GM18511 (cell line): ENCODE results near the gene PRKN.
A peak's percentile ranks its signal among the peaks of the same experiment; 100 is the strongest.

Experiments used
- ATAC-seq: cut with Tn5 transposase; IDR thresholded peaks from one replicate; pipeline ENCODE4 v1.9.1; 2021; ENCODE audit warnings: mild to moderate bottlenecking, moderate library complexity; ENCODE audit not compliant: unreplicated experiment

PRKN gene

GRCh38 chr6:162200945-162201690 lies 526.4 kb downstream of the PRKN start:
- no peak for ATAC-seq

GRCh38 chr6:162200041-162200440 lies 527.5 kb downstream of the PRKN start:
- no peak for ATAC-seq

- ATAC-seq = no peak
These were observed 528.6 kb downstream of the PRKN start for GRCh38 chr6:162198925-162199324.

GRCh38 chr6:162198076-162198475 lies 529.5 kb downstream of the PRKN start:
- ATAC-seq = no peak

- no peak for ATAC-seq
These were observed 532.1 kb downstream of the PRKN start for GRCh38 chr6:162195441-162195840.

- no peak for ATAC-seq
These were observed 536.6 kb downstream of the PRKN start for GRCh38 chr6:162190981-162191380.

- ATAC-seq = no peak
These were observed 540.2 kb downstream of the PRKN start for GRCh38 chr6:162187168-162187935.

- ATAC-seq = no peak
These were observed 543.1 kb downstream of the PRKN start for GRCh38 chr6:162184465-162184864.

GRCh38 chr6:162181741-162182401 lies 545.7 kb downstream of the PRKN start:
- ATAC-seq = no peak

GRCh38 chr6:162181111-162181510 lies 546.5 kb downstream of the PRKN start:
- no peak for ATAC-seq

- ATAC-seq = no peak
These were observed 548.2 kb downstream of the PRKN start for GRCh38 chr6:162179196-162179951.

GRCh38 chr6:162178666-162179065 lies 548.9 kb downstream of the PRKN start:
- ATAC-seq = no peak

- no peak for ATAC-seq
These were observed 549.3 kb downstream of the PRKN start for GRCh38 chr6:162178266-162178665.

- no peak for ATAC-seq
These were observed 549.8 kb downstream of the PRKN start for GRCh38 chr6:162177746-162178145.

- no peak for ATAC-seq
These were observed 554.1 kb downstream of the PRKN start for GRCh38 chr6:162173466-162173865.

GRCh38 chr6:162165479-162165878 lies 562.1 kb downstream of the PRKN start:
- ATAC-seq = no peak

- ATAC-seq = peak; percentile 55
These were observed 570.2 kb downstream of the PRKN start for GRCh38 chr6:162157167-162157870.

- no peak for ATAC-seq
These were observed 571.4 kb downstream of the PRKN start for GRCh38 chr6:162156146-162156545.

GRCh38 chr6:162154930-162155329 lies 572.6 kb downstream of the PRKN start:
- no peak for ATAC-seq

GRCh38 chr6:162154001-162154400 lies 573.6 kb downstream of the PRKN start:
- no peak for ATAC-seq
